KG1 (cell line): ENCODE results near the gene FAM163A.
"Not testable (repeated sequence)": the region's sequence is repeated elsewhere in the genome, so short reads cannot be mapped to it uniquely, and the experiment has no call there.

Experiments used
- DNase-seq: peaks from one replicate; lab custom pipeline; 2025; lab: John Stamatoyannopoulos, UW

Gene FAM163A

DNA sequence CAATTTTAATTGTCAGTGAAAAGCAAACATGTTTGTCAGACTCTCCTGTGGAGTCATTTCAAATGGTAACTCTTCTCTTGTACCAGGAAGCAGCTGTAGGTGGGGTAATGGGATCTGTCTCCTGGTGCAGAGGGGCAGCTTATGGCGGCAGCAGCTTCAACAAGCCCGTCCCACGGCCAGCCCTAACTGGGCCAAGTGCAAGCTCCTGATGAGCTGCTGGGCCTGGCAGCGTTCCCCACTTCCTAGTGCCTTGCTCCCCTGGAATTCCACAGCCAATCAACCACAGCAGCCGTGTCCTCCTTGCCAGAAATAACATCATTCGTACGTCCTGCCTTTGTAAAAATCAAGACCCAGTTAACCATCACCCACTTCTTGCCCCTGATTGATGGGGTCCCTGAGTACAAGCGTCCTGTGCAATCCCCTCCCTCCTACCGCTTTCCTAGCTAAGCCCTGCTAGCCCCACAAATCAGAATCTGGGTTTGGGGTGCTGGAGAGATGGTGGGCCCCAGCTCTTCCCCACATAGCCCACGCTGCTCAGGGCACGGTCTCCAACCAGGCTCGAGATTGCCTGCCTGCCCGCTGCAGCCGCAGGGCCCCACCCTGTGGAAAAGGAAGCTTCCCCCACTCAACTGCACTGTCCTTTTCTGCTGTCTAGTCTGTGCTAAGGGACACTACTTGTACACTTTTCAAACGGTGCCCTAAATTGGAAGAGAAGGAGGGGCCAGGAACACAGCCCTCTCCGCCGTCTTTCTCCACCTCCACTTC lies 73.3 kb downstream of the FAM163A start:
- DNase-seq, result no peak

DNA sequence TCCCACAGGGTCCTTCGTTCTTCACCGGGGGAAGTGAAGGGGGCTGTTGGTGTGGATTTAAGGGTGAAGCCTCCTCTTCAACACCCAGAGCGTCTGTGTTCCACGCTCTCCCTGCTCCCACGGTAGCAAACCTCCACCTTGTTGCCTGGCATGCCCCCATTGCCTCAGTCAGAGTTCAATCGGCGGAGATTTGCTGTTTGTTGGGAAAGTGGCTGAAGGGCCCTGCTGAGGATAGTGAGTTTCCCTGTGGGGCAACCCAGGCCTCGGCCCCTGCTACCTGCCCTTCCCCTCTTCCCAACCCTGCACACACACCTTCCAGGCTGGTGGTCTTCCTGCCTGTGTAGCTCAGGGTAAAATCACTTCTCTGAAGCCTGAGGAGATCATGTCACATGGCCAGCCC lies 74.0 kb downstream of the FAM163A start:
- DNase-seq, result no peak

DNA sequence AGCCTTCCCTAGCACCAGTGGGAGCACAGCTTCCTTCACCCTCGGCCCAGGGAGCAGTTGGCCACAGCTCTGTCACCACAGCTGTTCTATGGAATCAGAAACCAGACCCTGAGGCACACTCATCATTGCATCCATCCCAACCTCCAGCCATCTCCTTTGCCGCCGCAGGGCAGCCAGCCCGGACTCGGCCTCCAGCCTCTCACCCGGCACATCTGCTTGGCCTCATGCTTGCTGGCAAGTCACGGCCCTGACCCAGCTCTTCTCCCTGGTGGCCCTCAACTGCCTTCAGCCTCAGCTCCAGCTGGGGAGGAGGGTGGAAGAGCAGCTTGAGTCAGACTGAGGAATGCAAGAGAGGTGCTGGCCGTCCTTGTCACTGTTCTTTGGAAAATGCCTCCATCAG lies 74.7 kb downstream of the FAM163A start:
- DNase-seq, result no peak

DNA sequence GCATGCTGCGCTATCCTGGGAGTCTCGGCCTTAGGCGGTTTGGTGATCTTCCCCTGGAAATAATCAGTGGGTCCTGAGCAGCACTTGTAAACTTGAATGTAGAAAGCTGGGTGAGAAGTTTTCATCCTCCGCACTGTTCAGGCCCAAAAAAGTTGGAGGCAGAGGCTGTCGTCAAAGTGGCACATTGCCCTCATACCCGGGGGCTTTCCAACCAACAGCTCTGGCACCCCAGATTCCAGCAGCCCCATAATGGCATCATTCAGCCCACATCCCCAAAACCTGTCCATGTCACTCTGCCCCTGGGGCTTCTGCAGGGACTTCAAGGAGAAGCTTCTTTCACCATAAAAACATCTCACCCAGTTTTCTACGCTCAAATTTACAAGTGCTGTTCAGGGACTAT lies 75.2 kb downstream of the FAM163A start:
- no peak for DNase-seq

DNA sequence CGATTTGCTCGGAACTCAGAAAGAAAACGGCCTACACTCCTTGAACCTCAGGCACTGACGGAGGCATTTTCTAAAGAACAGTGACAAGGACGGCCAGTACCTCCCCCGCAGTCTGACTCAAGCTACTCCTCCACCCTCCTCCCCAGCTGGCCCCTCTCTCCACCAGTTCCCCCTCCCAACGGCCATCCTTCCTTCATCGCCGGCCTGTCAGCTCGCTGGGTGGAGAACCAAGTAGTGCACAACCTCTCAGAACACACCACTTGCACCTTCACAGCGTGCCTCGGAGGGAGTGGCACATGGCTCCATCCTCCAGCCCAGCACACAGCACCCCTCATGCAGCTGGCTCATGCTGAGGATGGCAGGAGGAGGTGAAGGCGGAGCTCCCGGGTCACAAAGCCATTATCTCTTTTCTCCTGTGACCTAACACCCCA lies 75.7 kb downstream of the FAM163A start:
- DNase-seq, result no peak

DNA sequence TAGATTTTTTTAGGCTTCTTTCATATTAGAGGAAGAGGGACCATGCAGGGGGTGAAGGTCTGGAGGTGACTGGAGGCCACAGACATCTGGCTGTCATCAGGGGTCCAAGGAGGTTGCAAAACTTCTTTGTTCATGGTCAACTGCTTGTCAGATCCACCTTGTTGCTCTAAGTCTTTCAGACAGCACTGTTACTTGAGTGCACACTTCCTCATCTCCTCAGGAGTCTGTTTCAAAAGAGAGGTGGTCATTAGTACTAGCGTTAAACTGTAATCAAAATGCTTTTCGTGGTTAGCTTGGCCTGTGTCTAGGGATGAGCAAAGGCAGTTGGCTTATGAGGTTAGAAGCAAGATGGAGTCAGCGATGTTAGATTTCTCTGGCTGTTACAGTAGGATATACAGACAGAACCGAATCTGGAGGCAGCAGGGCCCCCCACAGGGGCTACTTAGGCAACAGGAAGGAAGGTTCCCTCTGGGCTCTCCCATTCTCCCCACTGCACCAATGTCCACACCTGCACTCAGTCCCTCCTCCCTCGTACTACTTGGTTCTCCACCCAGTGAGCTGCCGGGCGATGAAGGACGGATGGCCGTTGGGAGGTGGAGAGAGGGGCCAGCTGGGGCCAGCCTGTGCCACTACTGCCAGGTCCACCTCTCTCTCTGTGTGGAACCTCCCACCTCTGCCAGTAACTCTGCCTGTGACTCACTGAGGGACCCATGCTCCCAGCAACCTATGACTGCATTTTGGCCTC lies 77.3 kb downstream of the FAM163A start:
- no peak for DNase-seq

DNA sequence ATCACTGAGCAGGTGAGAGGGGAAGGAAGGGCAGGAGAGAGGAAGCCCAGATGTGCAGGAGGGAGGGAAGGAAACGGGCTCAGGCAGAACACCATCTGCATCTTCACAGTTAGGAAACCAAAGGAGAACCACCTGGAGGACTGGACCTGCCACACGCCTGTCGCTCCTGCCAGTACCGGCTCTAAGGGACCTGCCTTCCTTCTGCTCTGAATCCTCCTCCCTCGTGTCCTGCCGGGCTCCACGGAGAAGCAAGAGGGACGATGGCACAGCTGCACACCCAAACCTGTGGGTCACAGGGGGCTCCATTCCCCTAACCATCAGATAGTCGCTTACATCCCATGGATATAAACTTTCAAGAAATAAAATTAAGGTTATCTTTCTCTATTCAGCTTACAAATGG lies 78.4 kb downstream of the FAM163A start:
- DNase-seq, result no peak

DNA sequence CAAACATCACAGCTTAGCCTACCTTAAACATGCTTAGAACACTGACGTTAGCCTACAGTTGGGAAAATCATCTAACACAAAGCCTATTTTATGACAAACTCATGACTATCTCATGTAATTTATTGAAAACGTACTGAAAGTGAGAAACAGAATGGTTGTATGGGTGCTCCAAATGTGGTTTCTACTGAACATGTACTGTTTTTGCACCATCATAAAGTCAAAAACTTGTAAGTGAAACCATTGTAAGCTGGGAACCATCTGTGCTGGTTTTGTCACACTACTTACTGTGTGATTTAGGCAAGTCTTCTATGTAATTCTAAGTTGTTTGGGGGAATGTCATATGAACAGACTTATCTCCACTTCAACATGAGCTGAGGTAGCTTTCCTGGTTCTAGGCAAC lies 79.0 kb downstream of the FAM163A start:
- no peak for DNase-seq

DNA sequence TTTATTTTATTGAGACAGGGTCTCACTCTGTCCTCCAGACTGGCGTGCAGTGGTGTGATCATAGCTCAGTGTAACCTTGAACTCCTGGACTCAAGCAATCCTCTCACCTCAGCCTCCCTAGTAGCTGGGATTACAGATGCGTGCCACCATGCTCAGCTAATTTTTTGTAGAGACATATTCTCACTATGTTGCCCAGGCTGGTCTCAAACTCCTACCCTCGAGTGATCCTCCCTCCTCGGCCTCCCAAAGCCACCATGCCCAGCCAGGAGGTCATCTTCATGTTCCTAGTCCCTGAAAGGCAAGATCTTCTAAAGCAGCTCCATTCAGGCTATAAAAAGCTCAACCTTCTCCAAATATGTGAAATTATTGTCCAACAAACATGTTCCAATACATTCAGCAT lies 80.6 kb downstream of the FAM163A start:
- no peak for DNase-seq

DNA sequence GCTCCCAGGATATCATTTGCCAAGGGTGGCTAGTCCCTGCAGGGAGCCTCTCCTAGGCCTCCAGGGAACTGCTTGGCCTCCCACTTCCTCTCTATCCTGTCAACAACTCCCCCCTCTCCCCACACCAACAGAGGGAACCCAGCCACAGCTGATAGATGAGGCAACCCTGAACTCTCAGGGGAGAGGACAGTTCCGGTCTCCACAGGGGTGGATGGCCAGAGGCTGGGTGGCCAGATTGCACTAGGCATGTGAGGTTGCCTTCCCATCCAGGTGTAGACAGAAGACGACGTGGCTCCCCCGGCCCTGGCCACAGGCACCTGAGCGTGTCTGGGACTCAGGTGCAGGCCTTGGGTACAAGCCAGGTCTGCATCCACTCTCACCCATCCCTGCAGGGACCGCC lies 81.2 kb downstream of the FAM163A start:
- no peak for DNase-seq

DNA sequence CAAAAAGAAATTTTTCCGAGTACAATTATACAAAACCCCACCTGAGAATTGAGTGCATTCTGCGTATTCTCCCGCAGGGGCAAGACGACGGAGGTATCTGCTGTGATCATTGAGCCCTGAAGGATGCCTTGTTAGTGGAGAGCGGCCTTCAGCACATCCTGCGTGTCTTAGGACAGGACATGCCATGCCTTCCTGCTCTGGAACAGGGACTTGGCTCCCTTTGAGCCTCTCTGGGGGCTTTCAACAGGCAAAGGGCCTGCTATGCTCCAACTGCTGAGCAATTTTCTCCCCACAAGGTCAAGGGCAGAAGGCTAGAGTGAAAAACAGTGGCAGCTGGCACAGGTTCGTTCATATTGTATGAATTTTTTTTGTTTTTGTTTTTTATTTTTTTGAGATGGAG lies 82.1 kb downstream of the FAM163A start:
- DNase-seq, result no peak

DNA sequence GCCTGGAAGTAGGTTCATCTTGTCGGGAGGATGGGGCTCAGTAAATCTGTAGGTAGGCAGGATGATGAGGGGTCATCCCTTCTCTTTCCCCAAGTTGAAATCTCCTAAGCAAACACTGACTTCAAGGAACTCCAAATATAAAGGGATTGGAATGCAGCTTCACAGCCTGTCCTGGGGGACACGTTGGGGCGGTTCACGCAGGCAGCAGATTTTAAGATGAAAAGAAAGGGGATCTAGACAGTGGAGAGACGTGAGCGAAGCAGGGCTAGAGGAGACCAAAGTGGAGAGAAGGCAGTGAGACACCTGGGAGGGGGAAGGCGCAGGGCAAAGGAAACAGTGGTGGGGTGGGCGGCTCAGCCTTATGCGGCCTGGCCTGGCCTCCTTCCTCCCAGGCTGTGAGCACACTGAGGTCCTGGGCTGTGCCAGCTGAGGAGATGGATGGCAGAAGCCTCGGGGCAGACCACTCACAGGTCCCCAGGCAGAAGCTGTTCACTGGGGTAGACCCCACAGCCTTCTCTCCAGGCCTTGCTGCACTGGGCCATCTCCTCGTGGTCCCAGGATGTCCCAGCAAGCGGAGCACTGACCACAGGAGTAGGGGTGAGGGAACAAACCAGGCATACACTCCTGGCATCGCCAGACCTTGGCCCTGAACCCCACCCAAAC lies 82.8 kb downstream of the FAM163A start:
- no peak for DNase-seq

DNA sequence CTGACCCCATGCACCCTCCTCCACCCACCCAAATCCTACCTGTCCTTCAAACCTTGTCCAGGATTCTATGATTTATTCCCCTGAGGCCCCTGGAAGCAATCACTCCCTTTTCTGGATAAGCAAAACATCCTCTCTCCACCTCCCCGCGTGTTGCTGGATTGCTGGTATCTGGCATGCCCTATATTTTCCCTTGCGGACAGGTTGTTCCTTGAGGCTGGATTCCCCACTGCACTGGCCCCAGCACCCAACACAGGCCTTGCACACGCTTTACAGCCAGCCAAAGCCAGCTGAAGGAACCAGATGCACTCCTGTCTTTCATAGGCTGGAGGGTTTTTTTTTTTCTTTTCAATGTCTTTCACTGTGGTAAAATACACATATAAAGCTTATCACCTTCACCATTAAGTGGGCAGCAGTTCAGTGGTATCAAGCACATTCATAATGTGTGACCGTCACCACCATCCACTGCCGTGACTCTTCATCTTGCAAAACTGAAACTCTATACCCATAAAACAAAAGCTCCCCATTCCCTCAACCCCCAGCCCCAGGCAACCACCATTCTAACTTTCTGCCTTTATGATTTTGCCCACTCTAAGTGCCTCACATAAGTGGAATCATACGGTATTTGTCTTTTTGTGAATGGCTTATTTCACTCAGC lies 83.7 kb downstream of the FAM163A start:
- no peak for DNase-seq

DNA sequence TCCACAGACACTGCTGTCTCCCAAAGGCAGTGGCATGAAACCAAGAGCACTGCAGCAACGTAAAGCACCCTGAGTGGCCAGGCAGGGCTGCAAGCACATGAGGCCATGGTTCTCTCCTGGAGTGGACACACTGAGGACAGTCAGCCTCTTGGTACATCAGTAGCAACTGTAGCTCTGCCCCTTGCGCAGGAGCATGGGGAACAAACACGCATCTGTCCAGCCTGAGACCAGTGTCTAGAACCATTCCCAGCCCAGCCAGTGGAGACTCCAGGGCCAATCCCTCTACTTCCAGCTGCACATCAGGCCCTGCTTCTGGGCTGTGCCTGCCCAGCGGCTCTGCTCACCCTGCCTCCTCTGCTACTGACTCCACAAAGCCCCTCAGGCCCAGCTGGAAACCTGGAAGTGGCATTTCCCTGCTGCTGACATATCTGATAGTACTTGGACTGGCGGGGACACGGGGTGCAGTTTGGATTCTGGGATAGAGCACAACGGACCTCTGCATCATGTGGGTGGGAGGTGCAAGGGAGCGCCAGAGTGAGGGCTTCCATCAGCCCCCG lies 85.5 kb downstream of the FAM163A start:
- no peak for DNase-seq

DNA sequence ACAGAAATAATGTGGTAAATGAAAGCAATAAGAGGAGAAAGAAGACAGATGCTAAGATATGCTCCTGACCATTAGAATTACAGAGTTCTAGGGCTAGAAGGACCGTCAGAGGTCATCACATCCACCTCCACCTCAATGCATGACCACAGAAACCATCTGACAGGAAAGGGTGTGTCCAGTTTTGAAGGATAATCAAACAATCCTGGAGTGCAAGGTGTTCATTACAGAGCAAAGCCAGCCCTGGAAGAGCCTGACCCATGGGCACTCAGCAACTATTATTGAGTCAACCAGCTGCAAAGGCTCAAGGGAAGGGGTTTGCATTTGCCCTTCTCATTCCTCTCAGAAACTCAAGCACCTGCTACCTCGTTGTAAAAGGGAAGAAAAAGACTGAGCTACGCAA lies 88.1 kb downstream of the FAM163A start:
- no peak for DNase-seq

DNA sequence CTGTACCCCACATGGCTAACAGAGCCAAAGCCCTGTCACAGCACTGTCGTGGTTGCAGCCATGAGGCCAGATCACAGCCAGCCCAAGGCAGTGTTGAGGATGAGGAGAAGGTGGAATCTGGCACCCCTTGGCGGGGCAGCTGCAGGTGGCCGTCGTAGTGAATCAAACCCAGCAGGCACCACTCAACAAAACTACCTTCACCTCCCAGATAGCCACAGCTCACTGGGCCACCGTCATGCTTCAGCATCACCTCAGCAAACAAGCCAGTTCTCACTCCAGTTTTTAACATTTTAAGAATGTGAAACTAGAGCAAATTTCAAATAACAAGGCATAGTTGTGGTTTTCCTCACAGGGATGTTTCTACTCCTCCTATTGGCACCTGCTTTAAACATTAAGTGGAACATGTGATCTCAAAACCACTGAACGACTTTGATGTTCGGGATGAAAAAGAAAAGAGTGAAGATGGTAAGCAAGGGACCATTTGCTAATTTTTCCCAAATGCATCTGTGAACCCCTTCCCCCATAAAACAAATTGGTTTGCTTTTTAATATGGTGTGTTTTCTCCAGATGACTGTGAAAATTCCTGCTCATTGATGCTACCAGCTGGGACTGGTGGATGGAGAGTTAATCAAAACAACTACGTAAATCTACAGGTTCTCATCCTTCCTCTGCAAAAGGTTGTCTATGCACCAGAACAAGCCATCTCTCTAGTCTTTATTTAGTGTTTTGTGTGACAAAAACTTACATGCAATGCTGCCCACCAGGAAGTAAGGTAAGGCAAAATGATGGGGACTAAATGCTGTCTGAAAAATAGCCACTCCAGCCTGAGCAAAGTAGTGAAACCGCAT lies 89.0 kb downstream of the FAM163A start:
- no peak for DNase-seq

DNA sequence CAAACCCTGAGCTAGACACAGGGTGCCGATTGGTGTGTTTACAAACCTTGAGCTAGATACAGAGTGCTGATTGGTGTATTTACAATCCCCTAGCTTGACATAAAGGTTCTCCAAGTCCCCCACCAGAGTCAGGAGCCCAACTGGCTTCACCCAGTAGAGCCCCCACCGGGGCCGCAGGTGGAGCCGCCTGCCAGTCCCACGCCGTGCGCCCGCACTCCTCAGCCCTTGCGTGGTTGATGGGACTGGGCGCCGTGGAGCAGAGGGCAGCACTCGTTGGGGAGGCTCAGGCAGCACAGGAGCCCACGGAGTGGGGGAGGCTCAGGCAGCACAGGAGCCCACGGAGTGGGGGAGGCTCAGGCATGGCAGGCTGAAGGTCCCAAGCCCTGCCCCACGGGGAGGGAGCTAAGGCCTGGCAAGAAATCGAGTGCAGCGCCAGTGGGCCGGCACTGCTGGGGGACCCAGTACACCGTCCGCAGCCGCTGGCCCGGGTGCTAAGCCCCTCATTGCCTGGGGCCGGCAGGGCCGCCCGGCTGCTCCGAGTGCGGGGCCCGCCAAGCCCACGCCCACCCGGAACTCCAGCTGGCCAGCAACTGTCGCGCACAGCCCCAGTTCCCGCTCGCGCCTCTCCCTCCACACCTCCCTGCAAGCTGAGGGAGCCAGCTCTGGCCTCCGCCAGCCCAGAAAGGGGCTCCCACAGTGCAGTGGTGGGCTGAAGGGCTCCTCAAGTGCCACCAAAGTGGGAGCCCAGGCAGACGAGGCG lies 93.8 kb downstream of the FAM163A start:
- DNase-seq, result not testable (repeated sequence)

DNA sequence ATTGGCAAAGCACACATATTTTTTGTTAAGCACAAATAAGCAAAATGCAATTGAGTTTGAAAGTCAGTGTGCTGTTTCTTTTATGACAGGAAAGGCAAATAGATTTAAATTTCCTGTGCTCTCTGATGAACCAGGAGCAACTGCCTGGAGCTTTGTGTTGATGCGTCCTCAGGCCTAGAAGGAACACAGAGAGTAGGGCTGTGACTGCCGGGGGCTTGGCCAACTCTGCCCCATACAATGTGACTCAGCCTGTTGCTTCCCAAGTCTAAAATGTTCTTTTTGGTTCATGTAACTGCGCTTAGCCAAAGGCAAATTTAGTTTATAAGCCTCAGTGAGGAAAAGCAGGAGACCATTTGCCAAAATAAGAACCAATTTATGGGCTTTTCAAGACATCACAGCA lies 97.0 kb downstream of the FAM163A start:
- DNase-seq, result no peak

DNA sequence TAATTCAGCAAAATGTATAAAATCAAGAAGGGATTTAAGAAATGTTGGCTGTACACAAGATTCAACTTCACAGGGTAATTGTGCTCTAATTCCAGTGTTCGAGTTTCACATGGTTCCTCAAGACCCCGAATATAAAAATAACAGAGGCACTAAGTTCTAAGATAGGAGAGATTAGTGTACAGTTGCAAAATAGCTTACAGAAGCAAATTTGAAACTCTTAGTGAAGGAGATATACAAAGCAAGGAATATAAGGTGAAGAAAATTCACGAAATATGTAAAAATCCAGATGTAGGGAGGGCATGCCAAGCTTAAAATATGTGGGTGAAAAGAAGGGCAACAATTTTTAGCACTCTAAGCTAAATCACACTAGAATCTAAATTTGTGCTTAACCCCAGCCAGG lies 105.1 kb downstream of the FAM163A start:
- DNase-seq, result no peak

DNA sequence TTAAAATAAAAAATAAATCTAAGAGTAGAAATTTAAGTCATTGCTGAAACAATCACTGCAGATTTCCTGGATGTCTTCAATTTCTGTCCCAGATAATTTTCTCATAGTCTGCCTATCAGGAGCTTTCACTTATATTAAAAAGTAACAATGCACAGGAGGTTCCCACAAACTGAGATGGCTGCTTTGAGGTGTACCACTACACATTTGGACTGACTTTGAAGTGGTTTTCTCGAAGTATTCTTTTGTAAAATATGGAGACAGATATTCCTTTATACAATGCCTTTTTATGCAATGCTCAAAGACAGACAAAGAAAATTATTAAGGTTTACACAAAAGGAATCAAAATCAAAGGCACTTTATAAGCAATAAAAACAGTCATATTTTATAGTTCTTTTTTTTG lies 110.0 kb downstream of the FAM163A start:
- DNase-seq, result no peak

DNA sequence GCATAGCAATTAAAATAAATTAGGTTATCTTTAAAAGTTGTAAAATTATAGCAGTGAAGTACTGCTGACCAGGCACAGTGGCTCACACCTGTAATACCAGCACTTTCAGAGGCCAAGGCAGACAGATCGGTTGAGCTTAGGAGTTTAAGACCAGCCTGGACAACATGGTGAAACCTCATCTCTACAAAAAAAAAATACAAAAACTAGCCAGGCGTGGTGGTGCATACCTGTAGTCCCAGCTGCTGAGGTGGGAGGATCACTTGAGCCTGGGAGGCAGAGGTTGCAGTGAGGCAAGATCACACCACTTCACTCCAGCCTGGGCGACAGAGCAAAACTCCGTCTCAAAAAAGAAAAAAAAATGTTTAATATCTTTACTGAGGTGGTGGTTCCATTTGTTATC lies 112.7 kb downstream of the FAM163A start:
- DNase-seq, result not testable (repeated sequence)
